Measurements from ENCODE around the gene KCNJ13.

Gene KCNJ13

GRCh38 chr2:232794981-232795380, 18.6 kb upstream of the KCNJ13 start:
- H3K36me3 ChIP-seq (ENCODE audit: control insufficient read depth in 1 of 2, insufficient read depth in 2 of 2, low read length in 2 of 2): peaks cover 32 to 73% of the 10 kb centered on the region in 2 donors
- no peak overlapping the region for H3K27ac ChIP-seq (ENCODE audit: low read depth, low read length)
- H3K27me3 ChIP-seq (ENCODE audit: control insufficient read depth in 1 of 2, insufficient read depth in 2 of 2, low read length in 2 of 2): no peaks in the 10 kb centered on the region
- peaks cover 4 to 6% of the 10 kb centered on the region in 2 donors for H3K4me1 ChIP-seq (ENCODE audit: control insufficient read depth in 1 of 2, insufficient read depth in 2 of 2, low read length in 2 of 2)
- H3K4me3 ChIP-seq (ENCODE audit: low read depth in 1 of 2, low read length in 2 of 2): no peak overlapping the region
- no peaks in the 10 kb centered on the region for H3K9me3 ChIP-seq (ENCODE audit: control insufficient read depth in 1 of 2, low read length in 2 of 2)
- no peak overlapping the region for H3K9ac ChIP-seq (ENCODE audit: low read depth in 1 of 2, low read length in 2 of 2)

- Histone ChIP-seq H3K4me3 (ENCODE audit: low read depth in 1 of 2, low read length in 2 of 2) (no peak overlapping the region), H3K9ac (ENCODE audit: low read depth in 1 of 2, low read length in 2 of 2) (no peak overlapping the region), H3K27ac (ENCODE audit: low read depth, low read length) (no peak overlapping the region), H3K36me3 (ENCODE audit: control insufficient read depth in 1 of 2, insufficient read depth in 2 of 2, low read length in 2 of 2) (peaks cover 31 to 73% of the 10 kb centered on the region in 2 donors), H3K9me3 (ENCODE audit: control insufficient read depth in 1 of 2, low read length in 2 of 2) (no peaks in the 10 kb centered on the region), H3K4me1 (ENCODE audit: control insufficient read depth in 1 of 2, insufficient read depth in 2 of 2, low read length in 2 of 2) (peaks cover 4 to 15% of the 10 kb centered on the region in 2 donors), H3K27me3 (ENCODE audit: control insufficient read depth in 1 of 2, insufficient read depth in 2 of 2, low read length in 2 of 2) (no peaks in the 10 kb centered on the region)
Observed at GRCh38 chr2:232793271-232793670, 16.9 kb upstream of the KCNJ13 start.

- Histone ChIP-seq H3K9me3 (ENCODE audit: control insufficient read depth in 1 of 2, low read length in 2 of 2) (no peaks in the 10 kb centered on the region), H3K4me3 (ENCODE audit: low read depth in 1 of 2, low read length in 2 of 2) (no peak overlapping the region), H3K36me3 (ENCODE audit: control insufficient read depth in 1 of 2, insufficient read depth in 2 of 2, low read length in 2 of 2) (peaks cover 33 to 75% of the 10 kb centered on the region in 2 donors)
Observed at GRCh38 chr2:232791518-232791917, 15.2 kb upstream of the KCNJ13 start.

GRCh38 chr2:232789082-232789481, 12.7 kb upstream of the KCNJ13 start:
- Histone ChIP-seq H3K27ac (ENCODE audit: low read depth, low read length) (no peak overlapping the region), H3K36me3 (ENCODE audit: control insufficient read depth in 1 of 2, insufficient read depth in 2 of 2, low read length in 2 of 2) (peaks cover 30 to 63% of the 10 kb centered on the region in 2 donors), H3K4me3 (ENCODE audit: low read depth in 1 of 2, low read length in 2 of 2) (no peak overlapping the region), H3K9ac (ENCODE audit: low read depth in 1 of 2, low read length in 2 of 2) (no peak overlapping the region), H3K9me3 (ENCODE audit: control insufficient read depth in 1 of 2, low read length in 2 of 2) (no peaks in the 10 kb centered on the region), H3K4me1 (ENCODE audit: control insufficient read depth in 1 of 2, insufficient read depth in 2 of 2, low read length in 2 of 2) (peaks cover 0 to 17% of the 10 kb centered on the region in 2 donors), H3K27me3 (ENCODE audit: control insufficient read depth in 1 of 2, insufficient read depth in 2 of 2, low read length in 2 of 2) (no peaks in the 10 kb centered on the region)

More at GRCh38 chr2:232791518-232791917, 15.2 kb upstream of the KCNJ13 start:
- Histone ChIP-seq H3K27me3 (ENCODE audit: control insufficient read depth in 1 of 2, insufficient read depth in 2 of 2, low read length in 2 of 2) (no peaks in the 10 kb centered on the region), H3K4me1 (ENCODE audit: control insufficient read depth in 1 of 2, insufficient read depth in 2 of 2, low read length in 2 of 2) (peaks cover 0 to 17% of the 10 kb centered on the region in 2 donors), H3K27ac (ENCODE audit: low read depth, low read length) (no peak overlapping the region), H3K9ac (ENCODE audit: low read depth in 1 of 2, low read length in 2 of 2) (no peak overlapping the region)

GRCh38 chr2:232787806-232788205, 11.4 kb upstream of the KCNJ13 start:
- Histone ChIP-seq H3K27ac (ENCODE audit: low read depth, low read length) (no peak overlapping the region), H3K9ac (ENCODE audit: low read depth in 1 of 2, low read length in 2 of 2) (no peak overlapping the region), H3K4me3 (ENCODE audit: low read depth in 1 of 2, low read length in 2 of 2) (no peak overlapping the region), H3K9me3 (ENCODE audit: control insufficient read depth in 1 of 2, low read length in 2 of 2) (no peaks in the 10 kb centered on the region), H3K4me1 (ENCODE audit: control insufficient read depth in 1 of 2, insufficient read depth in 2 of 2, low read length in 2 of 2) (peaks cover 0 to 17% of the 10 kb centered on the region in 2 donors), H3K36me3 (ENCODE audit: control insufficient read depth in 1 of 2, insufficient read depth in 2 of 2, low read length in 2 of 2) (peaks cover 30 to 50% of the 10 kb centered on the region in 2 donors), H3K27me3 (ENCODE audit: control insufficient read depth in 1 of 2, insufficient read depth in 2 of 2, low read length in 2 of 2) (no peaks in the 10 kb centered on the region)

- Histone ChIP-seq H3K4me3 (ENCODE audit: low read depth in 1 of 2, low read length in 2 of 2) (no peak overlapping the region), H3K27ac (ENCODE audit: low read depth, low read length) (no peak overlapping the region), H3K4me1 (ENCODE audit: control insufficient read depth in 1 of 2, insufficient read depth in 2 of 2, low read length in 2 of 2) (peaks cover 5 to 29% of the 10 kb centered on the region in 2 donors), H3K27me3 (ENCODE audit: control insufficient read depth in 1 of 2, insufficient read depth in 2 of 2, low read length in 2 of 2) (no peaks in the 10 kb centered on the region), H3K36me3 (ENCODE audit: control insufficient read depth in 1 of 2, insufficient read depth in 2 of 2, low read length in 2 of 2) (peaks cover 10 to 24% of the 10 kb centered on the region in 2 donors), H3K9ac (ENCODE audit: low read depth in 1 of 2, low read length in 2 of 2) (no peak overlapping the region), H3K9me3 (ENCODE audit: control insufficient read depth in 1 of 2, low read length in 2 of 2) (no peaks in the 10 kb centered on the region)
Observed at GRCh38 chr2:232783278-232783677, 6.9 kb upstream of the KCNJ13 start.

GRCh38 chr2:232781765-232782164, 5.4 kb upstream of the KCNJ13 start:
- Histone ChIP-seq H3K27me3 (ENCODE audit: control insufficient read depth in 1 of 2, insufficient read depth in 2 of 2, low read length in 2 of 2) (no peaks in the 10 kb centered on the region), H3K27ac (ENCODE audit: low read depth, low read length) (no peak overlapping the region), H3K4me3 (ENCODE audit: low read depth in 1 of 2, low read length in 2 of 2) (no peak overlapping the region), H3K36me3 (ENCODE audit: control insufficient read depth in 1 of 2, insufficient read depth in 2 of 2, low read length in 2 of 2) (peaks cover 6 to 13% of the 10 kb centered on the region in 2 donors), H3K4me1 (ENCODE audit: control insufficient read depth in 1 of 2, insufficient read depth in 2 of 2, low read length in 2 of 2) (peaks cover 5 to 28% of the 10 kb centered on the region in 2 donors), H3K9ac (ENCODE audit: low read depth in 1 of 2, low read length in 2 of 2) (no peak overlapping the region), H3K9me3 (ENCODE audit: control insufficient read depth in 1 of 2, low read length in 2 of 2) (no peaks in the 10 kb centered on the region)

GRCh38 chr2:232779934-232780333, 3.6 kb upstream of the KCNJ13 start:
- Histone ChIP-seq H3K4me1 (ENCODE audit: control insufficient read depth in 1 of 2, insufficient read depth in 2 of 2, low read length in 2 of 2) (peaks cover 5 to 43% of the 10 kb centered on the region in 2 donors), H3K9me3 (ENCODE audit: control insufficient read depth in 1 of 2, low read length in 2 of 2) (no peaks in the 10 kb centered on the region), H3K36me3 (ENCODE audit: control insufficient read depth in 1 of 2, insufficient read depth in 2 of 2, low read length in 2 of 2) (peaks cover 0 to 3% of the 10 kb centered on the region in 2 donors), H3K4me3 (ENCODE audit: low read depth in 1 of 2, low read length in 2 of 2) (no peak overlapping the region), H3K27me3 (ENCODE audit: control insufficient read depth in 1 of 2, insufficient read depth in 2 of 2, low read length in 2 of 2) (no peaks in the 10 kb centered on the region), H3K9ac (ENCODE audit: low read depth in 1 of 2, low read length in 2 of 2) (no peak overlapping the region), H3K27ac (ENCODE audit: low read depth, low read length) (no peak overlapping the region)

- Histone ChIP-seq H3K27ac (ENCODE audit: low read depth, low read length) (no peak overlapping the region), H3K36me3 (ENCODE audit: control insufficient read depth in 1 of 2, insufficient read depth in 2 of 2, low read length in 2 of 2) (no peaks in the 10 kb centered on the region), H3K9me3 (ENCODE audit: control insufficient read depth in 1 of 2, low read length in 2 of 2) (no peaks in the 10 kb centered on the region), H3K9ac (ENCODE audit: low read depth in 1 of 2, low read length in 2 of 2) (no peak overlapping the region), H3K4me3 (ENCODE audit: low read depth in 1 of 2, low read length in 2 of 2) (no peak overlapping the region), H3K27me3 (ENCODE audit: control insufficient read depth in 1 of 2, insufficient read depth in 2 of 2, low read length in 2 of 2) (no peaks in the 10 kb centered on the region), H3K4me1 (ENCODE audit: control insufficient read depth in 1 of 2, insufficient read depth in 2 of 2, low read length in 2 of 2) (peaks cover 5 to 45% of the 10 kb centered on the region in 2 donors)
Observed at GRCh38 chr2:232779465-232779864, 3.1 kb upstream of the KCNJ13 start.

- H3K4me3 ChIP-seq (ENCODE audit: low read depth in 1 of 2, low read length in 2 of 2): no peak overlapping the region
- no peaks in the 10 kb centered on the region for H3K9me3 ChIP-seq (ENCODE audit: control insufficient read depth in 1 of 2, low read length in 2 of 2)
- H3K27ac ChIP-seq (ENCODE audit: low read depth, low read length): no peak overlapping the region
- no peaks in the 10 kb centered on the region for H3K27me3 ChIP-seq (ENCODE audit: control insufficient read depth in 1 of 2, insufficient read depth in 2 of 2, low read length in 2 of 2)
- no peak overlapping the region for H3K9ac ChIP-seq (ENCODE audit: low read depth in 1 of 2, low read length in 2 of 2)
- peaks cover 5 to 45% of the 10 kb centered on the region in 2 donors for H3K4me1 ChIP-seq (ENCODE audit: control insufficient read depth in 1 of 2, insufficient read depth in 2 of 2, low read length in 2 of 2)
- H3K36me3 ChIP-seq (ENCODE audit: control insufficient read depth in 1 of 2, insufficient read depth in 2 of 2, low read length in 2 of 2): peaks cover 0 to 4% of the 10 kb centered on the region in 2 donors
Observed at GRCh38 chr2:232777276-232777675, 911 bp upstream of the KCNJ13 start.

- H3K36me3 ChIP-seq (ENCODE audit: control insufficient read depth in 1 of 2, insufficient read depth in 2 of 2, low read length in 2 of 2): peaks cover 9 to 10% of the 10 kb centered on the region in 2 donors
Observed at GRCh38 chr2:232773815-232774214, 2.5 kb downstream of the KCNJ13 start.

More at GRCh38 chr2:232773815-232774214, 2.5 kb downstream of the KCNJ13 start:
- H3K27me3 ChIP-seq (ENCODE audit: control insufficient read depth in 1 of 2, insufficient read depth in 2 of 2, low read length in 2 of 2): no peaks in the 10 kb centered on the region
- no peaks in the 10 kb centered on the region for H3K9me3 ChIP-seq (ENCODE audit: control insufficient read depth in 1 of 2, low read length in 2 of 2)
- H3K9ac ChIP-seq (ENCODE audit: low read depth in 1 of 2, low read length in 2 of 2): no peak overlapping the region
- H3K4me1 ChIP-seq (ENCODE audit: control insufficient read depth in 1 of 2, insufficient read depth in 2 of 2, low read length in 2 of 2): peaks cover 0 to 30% of the 10 kb centered on the region in 2 donors
- H3K27ac ChIP-seq (ENCODE audit: low read depth, low read length): no peak overlapping the region
- H3K4me3 ChIP-seq (ENCODE audit: low read depth in 1 of 2, low read length in 2 of 2): no peak overlapping the region

Measured in duodenal mucosa (tissue), 2 donors.